HEK293 (cell line): Measurements from ENCODE around the gene MC5R.
A peak's percentile ranks its signal among the peaks of the same experiment; 100 is the strongest.
"Not testable (repeated sequence)": the region's sequence is repeated elsewhere in the genome, so short reads cannot be mapped to it uniquely, and the experiment has no call there.

Experiments
- CTCF ChIA-PET: fragments of 350-600 bp; formaldehyde crosslinking; extraction: SDS; loops from one replicate; lab custom pipeline; 2021; ENCODE audit warnings: antibody characterized with exemption; lab: Yijun Ruan, JAX
- POLR2A ChIA-PET: fragments of 300-600 bp; formaldehyde crosslinking; extraction: SDS; loops from one replicate; lab custom pipeline; 2020; ENCODE audit warnings: antibody characterized with exemption, inconsistent platforms; lab: Yijun Ruan, JAX
- H3K27ac ChIP-seq: fragments of 200-500 bp; sonication (Bioruptor generic); 2 replicates; pipeline ENCODE4 v1.5.1; 2014; ENCODE audit warnings: low read depth, low read length, control low read depth, inconsistent platforms; ENCODE audit errors: extremely low read depth
- H3K36me3 ChIP-seq, 2 experiments: fragments of 200-500 bp in 1 of 2; sonication (Bioruptor generic) in 1 of 2; 1 replicate in 1 of 2; 2 replicates in 1 of 2; pipeline ENCODE4 v1.5.1; 2014 to 2017; ENCODE audit warnings: inconsistent platforms in 2 of 2, low read length in 2 of 2; ENCODE audit not compliant: control insufficient read depth in 2 of 2, insufficient read depth in 1 of 2
- H3K4me1 ChIP-seq: fragments of 200-500 bp; sonication (Bioruptor generic); 2 replicates; pipeline ENCODE4 v1.5.1; 2014; ENCODE audit warnings: mild to moderate bottlenecking, low read length, inconsistent platforms; ENCODE audit not compliant: control insufficient read depth, insufficient read depth
- H3K4me3 ChIP-seq: 2 replicates; pipeline ENCODE4 v1.5.1; 2011; ENCODE audit warnings: low read depth, mild to moderate bottlenecking, control low read depth, low read length, moderate library complexity
- H3K9me3 ChIP-seq: fragments of 200-500 bp; sonication (Bioruptor generic); 2 replicates; pipeline ENCODE4 v1.5.1; 2014; ENCODE audit warnings: low read depth, low read length, inconsistent platforms; ENCODE audit not compliant: control insufficient read depth, insufficient read depth
- INSM2 ChIP-seq: fragments of 450-650 bp; formaldehyde crosslinking; IDR thresholded peaks from 2 replicates; pipeline ENCODE4 v1.5.1; 2016; ENCODE audit warnings: missing biosample characterization, missing genetic modification characterization
- MZF1 ChIP-seq: fragments of 450-650 bp; formaldehyde crosslinking; IDR thresholded peaks from 2 replicates; pipeline ENCODE4 v1.5.1; 2017; ENCODE audit warnings: missing biosample characterization, missing genetic modification characterization, borderline replicate concordance
- TSHZ1 ChIP-seq: fragments of 450-650 bp; formaldehyde crosslinking; IDR thresholded peaks from 2 replicates; pipeline ENCODE4 v1.5.1; 2016; ENCODE audit warnings: missing biosample characterization, missing genetic modification characterization, borderline replicate concordance
- ZFHX2 ChIP-seq: fragments of 450-650 bp; formaldehyde crosslinking; conservative IDR thresholded peaks from 2 replicates; pipeline ENCODE4 v1.5.1; 2016; ENCODE audit warnings: missing biosample characterization, missing genetic modification characterization
- ZNF10 ChIP-seq: fragments of 450-650 bp; formaldehyde crosslinking; IDR thresholded peaks from 2 replicates; pipeline ENCODE4 v1.5.1; 2017; ENCODE audit warnings: missing biosample characterization, missing genetic modification characterization
- ZNF133 ChIP-seq: fragments of 450-650 bp; formaldehyde crosslinking; IDR thresholded peaks from 2 replicates; pipeline ENCODE4 v1.5.1; 2016; ENCODE audit warnings: missing biosample characterization, missing genetic modification characterization
- ZNF24 ChIP-seq: fragments of 450-650 bp; formaldehyde crosslinking; IDR thresholded peaks from 2 replicates; pipeline ENCODE4 v1.5.1; 2016; ENCODE audit warnings: missing biosample characterization, missing genetic modification characterization
- ZNF280C ChIP-seq: fragments of 450-650 bp; formaldehyde crosslinking; IDR thresholded peaks from 2 replicates; pipeline ENCODE4 v1.5.1; 2016; ENCODE audit warnings: missing biosample characterization, missing genetic modification characterization
- ZNF335 ChIP-seq: fragments of 450-650 bp; formaldehyde crosslinking; conservative IDR thresholded peaks from 2 replicates; pipeline ENCODE4 v1.5.1; 2016; ENCODE audit warnings: missing biosample characterization, missing genetic modification characterization
- ZNF37A ChIP-seq: fragments of 450-650 bp; IDR thresholded peaks from 2 replicates; pipeline ENCODE4 v1.5.1; 2018; ENCODE audit warnings: missing biosample characterization, missing genetic modification characterization
- ZNF416 ChIP-seq: fragments of 450-650 bp; formaldehyde crosslinking; IDR thresholded peaks from 2 replicates; pipeline ENCODE4 v1.5.1; 2016; ENCODE audit warnings: missing biosample characterization, missing genetic modification characterization
- ZNF571 ChIP-seq: fragments of 450-650 bp; formaldehyde crosslinking; IDR thresholded peaks from 2 replicates; pipeline ENCODE4 v1.5.0; 2017; ENCODE audit warnings: missing biosample characterization, missing genetic modification characterization
- ZNF610 ChIP-seq: fragments of 450-650 bp; formaldehyde crosslinking; IDR thresholded peaks from 2 replicates; pipeline ENCODE4 v1.5.1; 2016; ENCODE audit warnings: missing biosample characterization, missing genetic modification characterization, borderline replicate concordance
- ZNF660 ChIP-seq: fragments of 450-650 bp; IDR thresholded peaks from 2 replicates; pipeline ENCODE4 v1.5.1; 2018; ENCODE audit warnings: missing biosample characterization, mild to moderate bottlenecking, missing genetic modification characterization
- ZNF768 ChIP-seq: fragments of 450-650 bp; formaldehyde crosslinking; IDR thresholded peaks from 2 replicates; pipeline ENCODE4 v1.5.1; 2018; ENCODE audit warnings: missing biosample characterization, mild to moderate bottlenecking, missing genetic modification characterization
- ZNF791 ChIP-seq: fragments of 450-650 bp; formaldehyde crosslinking; IDR thresholded peaks from 2 replicates; pipeline ENCODE4 v1.5.1; 2016; ENCODE audit warnings: missing biosample characterization, missing genetic modification characterization
- TF ChIP-seq, protein P1 (sequence below): fragments of 450-650 bp; formaldehyde crosslinking; IDR thresholded peaks from 2 replicates; pipeline ENCODE4 v1.5.1; 2016; ENCODE audit warnings: missing biosample characterization, missing genetic modification characterization
- TF ChIP-seq, protein P2 (sequence below): sonication (generic); formaldehyde crosslinking; IDR thresholded peaks from 2 replicates; pipeline ENCODE4 v1.8.1; 2022; ENCODE audit warnings: mild to moderate bottlenecking, moderate library complexity, missing genetic modification reagents

MC5R gene

GRCh38 chr18:13862898-13863297, 38.9 kb downstream of the MC5R start:
- TF ChIP-seq ZFHX2 (tag by site-specific recombination), result 0 out of 2 replicates have a peak, but pooled peaks have one; percentile 19
- TF ChIP-seq, protein P1, sequence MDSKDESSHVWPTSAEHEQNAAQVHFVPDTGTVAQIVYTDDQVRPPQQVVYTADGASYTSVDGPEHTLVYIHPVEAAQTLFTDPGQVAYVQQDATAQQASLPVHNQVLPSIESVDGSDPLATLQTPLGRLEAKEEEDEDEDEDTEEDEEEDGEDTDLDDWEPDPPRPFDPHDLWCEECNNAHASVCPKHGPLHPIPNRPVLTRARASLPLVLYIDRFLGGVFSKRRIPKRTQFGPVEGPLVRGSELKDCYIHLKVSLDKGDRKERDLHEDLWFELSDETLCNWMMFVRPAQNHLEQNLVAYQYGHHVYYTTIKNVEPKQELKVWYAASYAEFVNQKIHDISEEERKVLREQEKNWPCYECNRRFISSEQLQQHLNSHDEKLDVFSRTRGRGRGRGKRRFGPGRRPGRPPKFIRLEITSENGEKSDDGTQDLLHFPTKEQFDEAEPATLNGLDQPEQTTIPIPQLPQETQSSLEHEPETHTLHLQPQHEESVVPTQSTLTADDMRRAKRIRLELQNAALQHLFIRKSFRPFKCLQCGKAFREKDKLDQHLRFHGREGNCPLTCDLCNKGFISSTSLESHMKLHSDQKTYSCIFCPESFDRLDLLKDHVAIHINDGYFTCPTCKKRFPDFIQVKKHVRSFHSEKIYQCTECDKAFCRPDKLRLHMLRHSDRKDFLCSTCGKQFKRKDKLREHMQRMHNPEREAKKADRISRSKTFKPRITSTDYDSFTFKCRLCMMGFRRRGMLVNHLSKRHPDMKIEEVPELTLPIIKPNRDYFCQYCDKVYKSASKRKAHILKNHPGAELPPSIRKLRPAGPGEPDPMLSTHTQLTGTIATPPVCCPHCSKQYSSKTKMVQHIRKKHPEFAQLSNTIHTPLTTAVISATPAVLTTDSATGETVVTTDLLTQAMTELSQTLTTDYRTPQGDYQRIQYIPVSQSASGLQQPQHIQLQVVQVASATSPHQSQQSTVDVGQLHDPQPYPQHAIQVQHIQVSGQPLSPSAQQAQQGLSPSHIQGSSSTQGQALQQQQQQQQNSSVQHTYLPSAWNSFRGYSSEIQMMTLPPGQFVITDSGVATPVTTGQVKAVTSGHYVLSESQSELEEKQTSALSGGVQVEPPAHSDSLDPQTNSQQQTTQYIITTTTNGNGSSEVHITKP (tag by site-specific recombination), result 0 out of 2 replicates have a peak, but pooled peaks have one; percentile 16
- H3K27ac ChIP-seq, H3K9me3 ChIP-seq, H3K36me3 ChIP-seq, H3K4me1 ChIP-seq, H3K4me3 ChIP-seq, POLR2A ChIA-PET: not testable (repeated sequence)
- CTCF ChIA-PET, result interaction anchor here (0.7 to 0.9 kb wide), 2 partner anchors 32 to 49 kb away, joined by 3 read pairs; no protein-coding TSS in a partner anchor

DNA sequence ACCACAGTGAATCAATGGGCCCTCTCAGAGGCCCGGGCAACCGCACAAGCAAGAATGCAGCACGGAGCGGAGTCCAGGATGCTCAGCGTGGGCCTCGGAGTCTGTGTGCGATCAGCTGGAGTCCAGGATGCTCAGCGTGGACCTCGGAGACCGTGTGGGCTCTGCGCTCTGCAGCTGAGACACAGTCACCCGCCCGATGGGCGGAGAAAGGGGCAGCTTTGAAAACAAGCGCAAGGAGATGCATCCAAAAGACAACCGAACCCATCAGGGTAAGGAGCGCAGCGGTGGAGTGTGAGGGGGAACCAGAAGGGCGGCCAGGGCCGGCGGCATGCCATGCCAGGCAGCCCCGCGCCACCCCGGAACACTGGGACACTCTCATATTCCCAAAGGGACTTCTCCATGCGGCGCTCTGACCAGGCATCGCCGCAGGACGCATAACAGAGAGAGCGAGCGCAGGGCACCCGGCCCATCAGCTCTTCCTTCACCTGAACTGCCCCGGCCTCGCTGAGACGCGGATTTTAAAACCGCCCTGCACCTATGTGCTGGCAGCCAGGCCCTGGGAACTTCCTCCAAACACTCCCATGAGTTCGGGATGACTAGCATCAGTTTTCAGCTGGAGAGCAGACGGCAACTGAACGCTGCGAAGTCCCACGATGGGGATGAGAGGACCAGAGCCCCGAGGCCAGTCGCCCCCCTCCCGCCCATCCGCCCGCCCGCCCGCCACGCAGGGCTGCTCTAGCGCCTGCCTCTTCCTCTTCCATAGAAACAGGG, 44.7 kb downstream of the MC5R start:
- H3K36me3 ChIP-seq, result no peaks in the 10 kb centered on the region
- ChIA-PET CTCF (no interaction called here), POLR2A (no interaction called here)
- no peak overlapping the region for H3K4me3 ChIP-seq
- H3K9me3 ChIP-seq, result no peaks in the 10 kb centered on the region
- no peak overlapping the region for H3K27ac ChIP-seq
- no peaks in the 10 kb centered on the region for H3K4me1 ChIP-seq
- TF ChIP-seq ZNF10 (tag by site-specific recombination) (no peak), ZNF37A (tag by site-specific recombination) (no peak), ZNF24 (no peak)

- H3K36me3 ChIP-seq, result no peaks in the 10 kb centered on the region
- no peak overlapping the region for H3K4me3 ChIP-seq
- ChIA-PET CTCF (interaction anchor here (0.6 kb wide), 1 partner anchor 58 kb away, joined by 4 read pairs; no protein-coding TSS in a partner anchor), POLR2A (no interaction called here)
- no peaks in the 10 kb centered on the region for H3K4me1 ChIP-seq
- H3K9me3 ChIP-seq, result no peaks in the 10 kb centered on the region
- no peak overlapping the region for H3K27ac ChIP-seq
- TF ChIP-seq ZNF660, result no peak
- TF ChIP-seq ZNF571 (tag by site-specific recombination), result no peak
- no peak for TF ChIP-seq ZNF791
- no peak for TF ChIP-seq ZNF280C (tag by site-specific recombination)
- TF ChIP-seq ZNF610 (tag by site-specific recombination), result no peak
- no peak for TF ChIP-seq ZNF416 (tag by site-specific recombination)
- no peak for TF ChIP-seq MZF1 (tag by site-specific recombination)
- no peak for TF ChIP-seq ZNF768 (tag by site-specific recombination)
- no peak for TF ChIP-seq ZNF133 (tag by site-specific recombination)
- TF ChIP-seq INSM2 (tag by site-specific recombination), result no peak
- TF ChIP-seq, protein P2, sequence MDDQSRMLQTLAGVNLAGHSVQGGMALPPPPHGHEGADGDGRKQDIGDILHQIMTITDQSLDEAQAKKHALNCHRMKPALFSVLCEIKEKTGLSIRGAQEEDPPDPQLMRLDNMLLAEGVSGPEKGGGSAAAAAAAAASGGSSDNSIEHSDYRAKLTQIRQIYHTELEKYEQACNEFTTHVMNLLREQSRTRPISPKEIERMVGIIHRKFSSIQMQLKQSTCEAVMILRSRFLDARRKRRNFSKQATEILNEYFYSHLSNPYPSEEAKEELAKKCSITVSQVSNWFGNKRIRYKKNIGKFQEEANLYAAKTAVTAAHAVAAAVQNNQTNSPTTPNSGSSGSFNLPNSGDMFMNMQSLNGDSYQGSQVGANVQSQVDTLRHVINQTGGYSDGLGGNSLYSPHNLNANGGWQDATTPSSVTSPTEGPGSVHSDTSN (CRISPR knock-in tag), result no peak
- TF ChIP-seq TSHZ1 (tag by site-specific recombination), result no peak
- TF ChIP-seq ZNF335 (tag by site-specific recombination), result no peak
Observed at GRCh38 chr18:13871701-13872100, 47.8 kb downstream of the MC5R start.
